Activated CD4-positive, alpha-beta memory T cell treated with anti-CD3 and anti-CD28 coated beads, Interleukin-2, amount 10 ng/mL, durations not matched to agents 7 days and 5 days (primary cell): Measurements from ENCODE around the gene ITSN1. TPM values are rescaled to one million over a fixed set of nuclear protein-coding genes. Genes with fewer than 3 reads are reported as not detected.

Experiments
- CTCF ChIA-PET: fragments of 350-600 bp; sonication (Branson Sonifier 250); formaldehyde crosslinking; loops from one replicate; lab custom pipeline; 2021; ENCODE audit warnings: antibody characterized with exemption, inconsistent platforms; lab: Charles Lee
- POLR2A ChIA-PET: fragments of 350-600 bp; sonication (Branson Sonifier 250); formaldehyde crosslinking; loops from one replicate; lab custom pipeline; 2021; ENCODE audit warnings: antibody characterized with exemption; lab: Charles Lee
- DNase-seq: peaks from one replicate; pipeline ENCODE4 v3.0.0-alpha.2; 2020
- H3K27ac Mint-ChIP-seq: one replicate; pipeline ENCODE4 v1.8.0; 2021; ENCODE audit warnings: mild to moderate bottlenecking, mixed read lengths
- H3K27me3 Mint-ChIP-seq: one replicate; pipeline ENCODE4 v1.8.0; 2021; ENCODE audit warnings: mixed read lengths
- H3K36me3 Mint-ChIP-seq: one replicate; pipeline ENCODE4 v1.8.0; 2021; ENCODE audit warnings: low read depth, mixed read lengths
- H3K4me1 Mint-ChIP-seq: one replicate; pipeline ENCODE4 v1.8.0; 2021; ENCODE audit warnings: mixed read lengths
- H3K4me3 Mint-ChIP-seq: one replicate; pipeline ENCODE4 v1.8.0; 2021; ENCODE audit warnings: mild to moderate bottlenecking, mixed read lengths
- H3K9me3 Mint-ChIP-seq: one replicate; pipeline ENCODE4 v1.8.0; 2021; ENCODE audit warnings: mixed read lengths
- total RNA-seq, 2 experiments: library from RNA; stranded (reverse); gene quantifications; one replicate each; pipeline ENCODE4 v1.2.3, GENCODE V29; 2021

ITSN1 gene
- total RNA-seq, 2 experiments from 2014 or later: 2.7 to 4.0 TPM

DNA sequence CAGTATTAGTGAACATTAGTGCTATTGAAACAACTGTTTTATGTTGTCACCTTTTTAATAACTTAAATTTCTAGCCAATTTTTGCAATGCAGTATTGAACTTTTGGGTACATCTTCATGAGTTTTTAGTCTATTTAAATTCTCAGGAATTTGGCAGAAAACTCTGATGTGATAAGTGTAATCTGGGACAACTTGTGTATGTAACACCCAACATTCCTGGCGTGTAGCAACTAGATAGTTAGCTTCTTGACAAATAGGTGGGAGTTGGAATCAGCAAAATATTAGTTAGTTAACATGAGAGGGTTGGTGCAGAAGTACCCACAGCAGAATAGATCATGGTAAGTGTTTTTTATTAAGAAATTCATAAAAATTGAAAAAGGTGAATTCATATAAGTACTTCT lies 111.6 kb downstream of the ITSN1 start:
- CTCF ChIA-PET: no interaction called here
- Mint-ChIP-seq H3K36me3 (no peaks in the 10 kb centered on the region), H3K4me3 (no peak overlapping the region), H3K9me3 (no peaks in the 10 kb centered on the region), H3K27ac (no peak overlapping the region), H3K27me3 (no peaks in the 10 kb centered on the region), H3K4me1 (no peaks in the 10 kb centered on the region)
- no peak for DNase-seq
- POLR2A ChIA-PET: no interaction called here

DNA sequence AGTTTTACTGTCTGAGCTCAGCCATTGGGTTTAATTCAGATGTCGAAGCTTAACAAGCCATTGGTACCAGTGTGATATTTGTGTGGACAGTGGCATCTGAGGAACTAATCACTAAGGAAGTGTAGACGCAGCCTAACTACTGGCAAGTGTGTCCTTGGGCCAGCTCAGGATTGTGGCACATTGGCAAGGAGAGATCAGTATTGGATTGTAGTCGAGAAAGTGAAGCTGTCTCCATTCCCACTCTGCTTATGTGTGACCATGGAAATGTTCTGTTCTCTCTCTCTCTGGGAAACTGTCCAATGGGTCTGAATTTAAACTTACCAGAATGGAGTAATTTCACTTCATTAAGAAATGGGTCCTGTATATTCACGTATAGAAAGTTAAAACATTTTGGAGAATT lies 112.2 kb downstream of the ITSN1 start:
- Mint-ChIP-seq H3K36me3 (no peaks in the 10 kb centered on the region), H3K9me3 (no peaks in the 10 kb centered on the region), H3K4me1 (no peaks in the 10 kb centered on the region), H3K27ac (no peak overlapping the region), H3K4me3 (no peak overlapping the region), H3K27me3 (no peaks in the 10 kb centered on the region)
- no peak for DNase-seq
- POLR2A ChIA-PET: no interaction called here
- CTCF ChIA-PET: no interaction called here

DNA sequence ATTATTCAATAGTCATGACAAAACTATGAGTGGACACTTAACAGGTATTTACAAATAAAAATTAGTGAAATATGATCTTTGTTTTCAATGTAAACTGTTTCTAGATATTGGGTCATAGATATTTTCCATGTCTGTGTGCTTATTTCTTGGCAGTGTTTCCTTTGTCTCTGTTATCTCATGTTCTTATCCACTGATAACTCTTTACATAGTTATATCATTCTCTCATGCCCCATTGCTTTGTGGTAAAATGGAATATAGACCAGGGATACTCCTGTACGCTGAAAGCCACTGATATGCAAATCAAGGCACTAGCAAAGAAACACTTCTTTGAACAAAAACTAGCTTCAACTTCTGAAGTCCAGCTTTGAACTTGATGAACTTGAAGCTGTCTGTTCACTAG lies 113.1 kb downstream of the ITSN1 start:
- POLR2A ChIA-PET: no interaction called here
- Mint-ChIP-seq H3K4me1 (no peaks in the 10 kb centered on the region), H3K27me3 (no peaks in the 10 kb centered on the region), H3K4me3 (no peak overlapping the region), H3K9me3 (no peaks in the 10 kb centered on the region), H3K36me3 (no peaks in the 10 kb centered on the region), H3K27ac (no peak overlapping the region)
- DNase-seq: no peak
- CTCF ChIA-PET: no interaction called here

DNA sequence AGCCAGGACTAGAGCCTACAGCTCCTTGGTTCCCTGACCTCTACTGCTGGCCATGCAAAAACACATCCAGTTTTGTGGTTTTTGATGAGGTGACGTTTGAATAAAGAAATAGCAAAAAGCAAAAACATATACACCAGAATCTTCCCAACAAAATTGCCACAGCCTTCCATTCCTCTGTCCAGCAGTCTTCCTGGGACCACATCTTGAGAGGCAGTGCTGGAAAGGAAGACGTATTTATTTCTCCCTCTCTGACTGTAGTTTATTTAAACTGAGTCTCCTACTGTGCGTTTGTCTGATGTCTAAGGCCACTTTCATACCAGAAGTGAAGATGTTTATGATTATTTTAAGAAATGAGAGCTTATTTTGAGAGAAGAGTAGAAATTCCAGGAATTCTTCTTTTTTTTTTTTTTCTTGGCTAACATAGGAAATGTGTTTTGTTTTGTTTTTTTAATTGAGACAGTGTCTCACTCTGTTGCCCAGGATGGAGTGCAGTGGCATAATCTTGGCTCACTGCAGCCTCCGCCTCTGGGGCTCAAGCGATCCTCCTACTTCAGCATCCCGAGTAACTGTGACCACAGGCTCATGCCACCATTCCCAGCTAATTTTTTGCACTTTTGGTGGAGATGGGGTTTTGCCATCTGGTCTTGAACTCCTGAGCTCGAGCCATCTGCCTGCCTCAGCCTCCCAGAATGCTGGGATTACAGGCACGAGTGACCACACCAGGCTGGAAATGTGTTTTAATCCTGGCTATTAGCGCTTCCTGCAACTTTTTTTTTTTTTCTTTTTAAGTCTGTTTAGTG lies 118.5 kb downstream of the ITSN1 start:
- H3K36me3 Mint-ChIP-seq: no peaks in the 10 kb centered on the region
- H3K27me3 Mint-ChIP-seq: no peaks in the 10 kb centered on the region
- CTCF ChIA-PET: no interaction called here
- no peak for DNase-seq
- no peaks in the 10 kb centered on the region for H3K9me3 Mint-ChIP-seq
- H3K27ac Mint-ChIP-seq: no peak overlapping the region
- POLR2A ChIA-PET: no interaction called here
- no peaks in the 10 kb centered on the region for H3K4me1 Mint-ChIP-seq
- no peak overlapping the region for H3K4me3 Mint-ChIP-seq

DNA sequence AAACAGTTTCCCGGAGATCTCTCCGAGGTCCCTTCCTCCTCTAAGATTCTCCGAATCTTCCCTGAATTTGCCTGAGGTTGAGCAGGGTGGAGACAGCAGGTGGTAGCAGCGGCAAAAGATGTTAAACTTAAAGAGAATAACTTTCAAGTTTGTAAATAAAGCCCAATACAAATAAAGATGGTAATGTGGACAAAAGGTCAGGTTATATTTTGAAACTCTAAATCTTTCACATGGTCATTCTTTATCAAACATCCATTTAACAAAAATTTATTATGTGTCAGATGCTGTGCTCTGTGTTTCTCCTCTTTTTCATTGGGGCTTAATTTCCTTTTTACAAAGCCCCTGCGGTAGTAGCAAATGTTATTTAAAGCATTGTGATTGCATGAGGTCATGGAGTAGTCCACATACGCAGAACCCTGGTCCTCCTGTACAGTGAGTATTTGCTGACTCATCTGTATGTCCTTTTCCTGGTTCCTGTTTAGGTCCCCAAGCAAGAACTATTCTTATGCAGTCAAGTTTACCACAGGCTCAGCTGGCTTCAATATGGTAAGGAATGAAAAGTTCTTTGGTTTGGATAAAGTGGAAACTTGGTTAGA lies 119.2 kb downstream of the ITSN1 start:
- Mint-ChIP-seq H3K27me3 (no peaks in the 10 kb centered on the region), H3K36me3 (no peaks in the 10 kb centered on the region), H3K27ac (no peak overlapping the region), H3K4me3 (no peak overlapping the region), H3K4me1 (no peaks in the 10 kb centered on the region), H3K9me3 (no peaks in the 10 kb centered on the region)
- no peak for DNase-seq
- ChIA-PET POLR2A (no interaction called here), CTCF (no interaction called here)

DNA sequence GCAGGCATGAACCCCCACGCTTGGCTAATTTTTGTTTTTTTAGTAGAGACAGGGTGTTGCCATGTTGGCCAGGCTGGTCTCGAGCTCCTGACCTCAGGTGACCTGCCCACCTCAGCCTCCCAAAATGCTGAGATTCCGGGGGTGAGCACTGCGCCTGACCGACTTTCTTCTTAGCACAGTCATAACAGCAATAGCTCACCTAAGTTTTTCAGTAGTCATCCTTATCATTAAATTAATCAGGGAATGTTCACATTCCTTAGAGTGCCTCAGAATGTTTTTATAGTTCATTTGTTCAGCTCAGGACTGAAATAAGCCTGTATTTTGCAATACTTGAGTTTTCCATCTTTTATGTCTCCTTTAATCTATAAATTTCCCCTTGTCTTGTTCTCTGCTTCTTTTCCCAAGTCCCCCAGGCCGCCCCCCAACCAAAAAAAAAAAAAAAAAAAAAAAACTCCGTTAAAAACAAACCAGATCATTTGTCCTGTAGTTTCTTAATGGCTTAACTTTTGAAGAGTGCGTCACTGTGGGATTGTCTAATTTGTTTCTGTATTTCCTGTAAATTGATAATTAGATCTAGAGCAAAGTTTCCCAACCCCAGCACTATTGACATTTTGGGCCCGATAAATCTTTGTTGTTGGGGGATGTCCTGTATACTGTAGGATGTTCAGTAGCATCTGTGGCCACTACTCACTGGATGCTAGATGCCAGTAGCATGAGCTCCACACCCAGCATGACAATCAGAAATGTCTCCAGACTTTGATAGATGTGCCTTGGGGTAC lies 120.7 kb downstream of the ITSN1 start:
- no peaks in the 10 kb centered on the region for H3K27me3 Mint-ChIP-seq
- no peaks in the 10 kb centered on the region for H3K4me1 Mint-ChIP-seq
- ChIA-PET POLR2A (no interaction called here), CTCF (no interaction called here)
- no peak for DNase-seq
- H3K36me3 Mint-ChIP-seq: no peaks in the 10 kb centered on the region
- H3K9me3 Mint-ChIP-seq: no peaks in the 10 kb centered on the region
- H3K4me3 Mint-ChIP-seq: no peak overlapping the region
- H3K27ac Mint-ChIP-seq: no peak overlapping the region

DNA sequence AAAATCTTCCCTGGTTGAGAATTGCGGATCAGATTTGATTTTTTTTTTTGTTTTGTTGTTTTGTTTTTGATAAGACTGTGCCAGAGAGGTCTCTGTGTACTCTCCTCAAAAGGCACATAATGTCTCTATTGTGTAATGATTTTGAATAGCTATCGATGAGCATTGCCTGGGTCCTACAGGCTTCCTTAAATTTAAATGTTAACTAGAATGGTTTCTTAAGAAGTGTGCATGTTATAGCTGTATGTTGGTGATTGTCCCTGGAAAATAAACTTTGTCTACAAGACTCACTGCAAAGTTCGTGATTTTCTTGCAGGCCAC lies 121.2 kb downstream of the ITSN1 start:
- Mint-ChIP-seq H3K9me3 (no peaks in the 10 kb centered on the region), H3K27me3 (no peaks in the 10 kb centered on the region), H3K36me3 (no peaks in the 10 kb centered on the region), H3K4me3 (no peak overlapping the region), H3K27ac (no peak overlapping the region), H3K4me1 (no peaks in the 10 kb centered on the region)
- ChIA-PET CTCF (no interaction called here), POLR2A (no interaction called here)
- no peak for DNase-seq

DNA sequence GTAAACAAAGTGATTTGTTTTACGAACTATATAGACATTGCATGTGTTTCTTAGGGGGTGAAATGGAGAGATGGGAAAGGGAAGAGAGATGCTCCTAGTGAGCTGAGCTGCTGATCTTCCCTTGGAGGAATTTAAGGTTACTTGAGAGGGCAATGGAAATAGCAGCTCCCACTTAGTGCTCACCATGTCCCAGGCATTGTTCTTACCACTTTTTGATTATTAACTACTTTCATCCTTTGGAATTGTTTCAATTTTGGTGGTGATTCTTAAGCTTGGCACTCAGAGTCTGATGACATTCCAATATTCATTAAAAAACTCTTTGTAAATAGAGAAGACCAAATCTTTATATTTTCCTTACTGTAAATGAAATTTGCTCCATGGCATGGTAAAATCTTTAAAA lies 124.9 kb downstream of the ITSN1 start:
- no peak for DNase-seq
- ChIA-PET CTCF (no interaction called here), POLR2A (no interaction called here)
- H3K27me3 Mint-ChIP-seq: no peaks in the 10 kb centered on the region
- H3K27ac Mint-ChIP-seq: no peak overlapping the region
- H3K4me1 Mint-ChIP-seq: no peaks in the 10 kb centered on the region
- no peak overlapping the region for H3K4me3 Mint-ChIP-seq
- H3K9me3 Mint-ChIP-seq: no peaks in the 10 kb centered on the region
- no peaks in the 10 kb centered on the region for H3K36me3 Mint-ChIP-seq

DNA sequence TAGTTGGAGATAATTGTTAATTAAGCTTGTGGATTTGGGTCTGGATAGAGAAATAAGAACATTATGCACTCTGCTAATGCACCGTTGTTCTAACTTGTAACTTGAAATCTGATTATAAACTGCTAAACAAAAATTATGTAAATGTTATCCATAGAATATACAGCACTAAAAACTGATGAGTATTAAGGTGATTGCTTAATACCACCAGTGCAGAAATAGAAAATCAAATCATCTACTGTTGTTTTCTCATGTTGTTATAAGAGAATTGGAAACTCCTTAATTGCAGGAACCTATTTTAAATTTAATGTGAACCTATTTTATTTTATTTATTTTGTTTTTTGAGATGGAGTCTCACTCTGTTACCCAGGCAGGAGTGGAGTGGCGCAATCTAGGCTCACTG lies 125.7 kb downstream of the ITSN1 start:
- no peak for DNase-seq
- H3K27me3 Mint-ChIP-seq: no peaks in the 10 kb centered on the region
- H3K36me3 Mint-ChIP-seq: no peaks in the 10 kb centered on the region
- no peaks in the 10 kb centered on the region for H3K4me1 Mint-ChIP-seq
- H3K4me3 Mint-ChIP-seq: no peak overlapping the region
- H3K27ac Mint-ChIP-seq: no peak overlapping the region
- H3K9me3 Mint-ChIP-seq: no peaks in the 10 kb centered on the region
- CTCF ChIA-PET: no interaction called here
- POLR2A ChIA-PET: no interaction called here

DNA sequence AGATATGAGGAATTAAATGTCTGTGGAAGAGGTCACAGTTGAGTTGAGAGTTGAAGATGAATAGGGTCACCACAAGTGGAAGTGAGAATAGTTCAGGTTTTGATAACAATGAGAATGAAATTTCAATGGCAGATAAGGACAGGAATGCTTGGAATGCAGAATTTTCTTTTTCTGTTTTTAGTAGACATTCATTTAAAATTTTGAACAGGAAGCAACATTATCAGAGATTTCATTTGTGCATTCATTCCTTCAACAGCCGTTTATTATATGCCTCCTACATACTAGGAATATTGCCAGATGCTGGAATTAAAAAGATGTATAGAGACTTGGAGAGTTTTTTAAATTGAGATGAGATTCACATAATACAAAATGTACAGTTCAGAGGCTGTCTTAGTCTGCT lies 126.8 kb downstream of the ITSN1 start:
- no peaks in the 10 kb centered on the region for H3K9me3 Mint-ChIP-seq
- CTCF ChIA-PET: no interaction called here
- POLR2A ChIA-PET: no interaction called here
- DNase-seq: no peak
- no peak overlapping the region for H3K4me3 Mint-ChIP-seq
- H3K36me3 Mint-ChIP-seq: no peaks in the 10 kb centered on the region
- no peak overlapping the region for H3K27ac Mint-ChIP-seq
- H3K4me1 Mint-ChIP-seq: no peaks in the 10 kb centered on the region
- no peaks in the 10 kb centered on the region for H3K27me3 Mint-ChIP-seq

DNA sequence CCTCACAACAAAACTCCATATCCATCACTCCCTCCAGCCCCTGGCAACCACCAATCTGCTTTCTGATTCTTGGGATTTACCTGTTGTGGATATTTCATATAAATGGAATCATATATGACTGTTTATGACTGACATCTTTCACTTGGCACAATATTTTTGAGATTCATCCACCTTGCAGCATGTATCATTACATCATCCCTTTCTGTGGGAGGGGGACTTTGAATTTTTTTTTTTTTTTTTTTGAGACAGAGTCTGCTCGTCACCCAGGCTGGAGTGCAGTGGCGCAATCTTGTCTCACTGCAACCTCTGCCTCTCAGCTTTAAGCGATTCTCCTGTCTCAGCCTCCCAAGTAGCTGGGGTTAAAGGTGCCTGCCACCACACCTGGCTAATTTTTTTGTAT lies 128.2 kb downstream of the ITSN1 start:
- no peaks in the 10 kb centered on the region for H3K9me3 Mint-ChIP-seq
- ChIA-PET CTCF (no interaction called here), POLR2A (no interaction called here)
- no peak overlapping the region for H3K27ac Mint-ChIP-seq
- H3K27me3 Mint-ChIP-seq: no peaks in the 10 kb centered on the region
- no peaks in the 10 kb centered on the region for H3K36me3 Mint-ChIP-seq
- H3K4me1 Mint-ChIP-seq: no peaks in the 10 kb centered on the region
- no peak overlapping the region for H3K4me3 Mint-ChIP-seq
- DNase-seq: no peak

DNA sequence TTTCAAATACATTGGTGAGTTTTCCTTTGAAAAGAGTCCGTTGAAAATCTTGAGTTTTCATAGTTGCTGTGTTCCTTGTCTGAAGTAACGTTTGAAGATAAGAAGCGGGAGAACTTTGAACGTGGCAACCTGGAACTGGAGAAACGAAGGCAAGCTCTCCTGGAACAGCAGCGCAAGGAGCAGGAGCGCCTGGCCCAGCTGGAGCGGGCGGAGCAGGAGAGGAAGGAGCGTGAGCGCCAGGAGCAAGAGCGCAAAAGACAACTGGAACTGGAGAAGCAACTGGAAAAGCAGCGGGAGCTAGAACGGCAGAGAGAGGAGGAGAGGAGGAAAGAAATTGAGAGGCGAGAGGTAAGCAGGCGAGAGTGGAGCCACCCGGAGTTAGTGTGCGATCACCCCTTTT lies 129.7 kb downstream of the ITSN1 start:
- Mint-ChIP-seq H3K4me3 (no peak overlapping the region), H3K27me3 (no peaks in the 10 kb centered on the region), H3K36me3 (no peaks in the 10 kb centered on the region), H3K9me3 (no peaks in the 10 kb centered on the region), H3K27ac (no peak overlapping the region), H3K4me1 (no peaks in the 10 kb centered on the region)
- ChIA-PET CTCF (no interaction called here), POLR2A (no interaction called here)
- no peak for DNase-seq

DNA sequence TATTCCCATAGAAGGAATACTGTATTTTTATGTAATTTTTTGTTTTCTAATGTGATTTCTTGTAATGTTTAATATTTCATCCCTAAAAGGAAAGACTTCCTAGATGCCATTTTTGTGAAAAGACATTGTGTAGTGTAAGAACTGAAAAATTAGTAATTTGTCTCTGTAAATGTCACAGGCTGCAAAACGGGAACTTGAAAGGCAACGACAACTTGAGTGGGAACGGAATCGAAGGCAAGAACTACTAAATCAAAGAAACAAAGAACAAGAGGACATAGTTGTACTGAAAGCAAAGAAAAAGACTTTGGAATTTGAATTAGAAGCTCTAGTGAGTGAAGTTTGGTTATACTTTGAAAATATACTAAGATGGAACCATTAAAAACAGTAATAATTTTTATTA lies 132.2 kb downstream of the ITSN1 start:
- no peaks in the 10 kb centered on the region for H3K27me3 Mint-ChIP-seq
- DNase-seq: no peak
- H3K4me3 Mint-ChIP-seq: no peak overlapping the region
- H3K9me3 Mint-ChIP-seq: no peaks in the 10 kb centered on the region
- ChIA-PET CTCF (no interaction called here), POLR2A (no interaction called here)
- H3K27ac Mint-ChIP-seq: no peak overlapping the region
- no peaks in the 10 kb centered on the region for H3K36me3 Mint-ChIP-seq
- no peaks in the 10 kb centered on the region for H3K4me1 Mint-ChIP-seq
